ENCODE measurements around the gene GCSH.

- TF ChIP-seq, protein P1, sequence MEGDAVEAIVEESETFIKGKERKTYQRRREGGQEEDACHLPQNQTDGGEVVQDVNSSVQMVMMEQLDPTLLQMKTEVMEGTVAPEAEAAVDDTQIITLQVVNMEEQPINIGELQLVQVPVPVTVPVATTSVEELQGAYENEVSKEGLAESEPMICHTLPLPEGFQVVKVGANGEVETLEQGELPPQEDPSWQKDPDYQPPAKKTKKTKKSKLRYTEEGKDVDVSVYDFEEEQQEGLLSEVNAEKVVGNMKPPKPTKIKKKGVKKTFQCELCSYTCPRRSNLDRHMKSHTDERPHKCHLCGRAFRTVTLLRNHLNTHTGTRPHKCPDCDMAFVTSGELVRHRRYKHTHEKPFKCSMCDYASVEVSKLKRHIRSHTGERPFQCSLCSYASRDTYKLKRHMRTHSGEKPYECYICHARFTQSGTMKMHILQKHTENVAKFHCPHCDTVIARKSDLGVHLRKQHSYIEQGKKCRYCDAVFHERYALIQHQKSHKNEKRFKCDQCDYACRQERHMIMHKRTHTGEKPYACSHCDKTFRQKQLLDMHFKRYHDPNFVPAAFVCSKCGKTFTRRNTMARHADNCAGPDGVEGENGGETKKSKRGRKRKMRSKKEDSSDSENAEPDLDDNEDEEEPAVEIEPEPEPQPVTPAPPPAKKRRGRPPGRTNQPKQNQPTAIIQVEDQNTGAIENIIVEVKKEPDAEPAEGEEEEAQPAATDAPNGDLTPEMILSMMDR (CRISPR knock-in tag; IDR thresholded peaks at IDR 0.05), result no peak
- no peak for TF ChIP-seq ZFP37 (CRISPR knock-in tag; IDR thresholded peaks at IDR 0.05; ENCODE audit: borderline replicate concordance)
- no peak for TF ChIP-seq NR1H2 (CRISPR knock-in tag; IDR thresholded peaks at IDR 0.05; ENCODE audit: borderline replicate concordance, low read depth)
- no peak for TF ChIP-seq ZNF12 (CRISPR knock-in tag; IDR thresholded peaks at IDR 0.05)
- TF ChIP-seq ZNF24 (IDR thresholded peaks at IDR 0.05), result no peak
- no peak for TF ChIP-seq HBP1 (CRISPR knock-in tag; IDR thresholded peaks at IDR 0.05; ENCODE audit: low read depth)
- TF ChIP-seq, protein P2, sequence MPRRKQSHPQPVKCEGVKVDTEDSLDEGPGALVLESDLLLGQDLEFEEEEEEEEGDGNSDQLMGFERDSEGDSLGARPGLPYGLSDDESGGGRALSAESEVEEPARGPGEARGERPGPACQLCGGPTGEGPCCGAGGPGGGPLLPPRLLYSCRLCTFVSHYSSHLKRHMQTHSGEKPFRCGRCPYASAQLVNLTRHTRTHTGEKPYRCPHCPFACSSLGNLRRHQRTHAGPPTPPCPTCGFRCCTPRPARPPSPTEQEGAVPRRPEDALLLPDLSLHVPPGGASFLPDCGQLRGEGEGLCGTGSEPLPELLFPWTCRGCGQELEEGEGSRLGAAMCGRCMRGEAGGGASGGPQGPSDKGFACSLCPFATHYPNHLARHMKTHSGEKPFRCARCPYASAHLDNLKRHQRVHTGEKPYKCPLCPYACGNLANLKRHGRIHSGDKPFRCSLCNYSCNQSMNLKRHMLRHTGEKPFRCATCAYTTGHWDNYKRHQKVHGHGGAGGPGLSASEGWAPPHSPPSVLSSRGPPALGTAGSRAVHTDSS (CRISPR knock-in tag; conservative IDR thresholded peaks at IDR 0.05), result no peak
- no peak for TF ChIP-seq SNAPC2 (CRISPR knock-in tag; IDR thresholded peaks at IDR 0.05)
- TF ChIP-seq EP300 (IDR thresholded peaks at IDR 0.05; ENCODE audit: low read depth in 2 of 2, low read length in 2 of 2), result no peak
- no peak for TF ChIP-seq EP300 (CRISPR knock-in tag; IDR thresholded peaks at IDR 0.05; ENCODE audit: borderline replicate concordance)
Measured at GRCh38 chr16:81117436-81117835, 21.2 kb upstream of the GCSH start.
